ENCODE results near the gene ARL10. TPM values are rescaled to one million over a fixed set of nuclear protein-coding genes. Genes with fewer than 3 reads are reported as not detected.

The ARL10 gene
- total and polyA plus RNA-seq, 4 donors = 1.5 to 13.4 (median 4.3) TPM

GRCh38 chr5:176356179-176356566 is 9.1 kb upstream of the ARL10 start:
- no peak for TF ChIP-seq CTCF (IDR thresholded peaks at IDR 0.05; ENCODE audit: control extremely low read depth, extremely low read depth)
- Histone ChIP-seq H3K27ac (ENCODE audit: low read depth in 1 of 2, low read length in 1 of 2) (no peak overlapping the region), H3K4me1 (ENCODE audit: control insufficient read depth in 5 of 5, insufficient read depth in 5 of 5, low read length in 5 of 5) (peaks cover 0 to 7% (median under 1%) of the 10 kb centered on the region in 5 donors), H3K27me3 (ENCODE audit: control insufficient read depth in 3 of 3, insufficient read depth in 3 of 3, low read length in 2 of 3) (no peaks in the 10 kb centered on the region), H3K9ac (ENCODE audit: insufficient read depth in 1 of 2, low read length in 2 of 2) (no peak overlapping the region), H3K9me3 (ENCODE audit: control insufficient read depth in 4 of 4, insufficient read depth in 3 of 4, low read length in 3 of 4) (no peaks in the 10 kb centered on the region), H3K36me3 (ENCODE audit: control insufficient read depth in 4 of 4, insufficient read depth in 4 of 4, low read length in 4 of 4) (peaks cover 14 to 37% (median 24%) of the 10 kb centered on the region in 4 donors), H3K4me3 (no peak overlapping the region)
- ATAC-seq (ENCODE audit: insufficient read depth, low FRiP score) (no peak), DNase-seq (no peak)
- 94 to 96% methylated on average over 3 of the region's 3 CpGs for WGBS, 2 donors

- peaks cover 2 to 14% (median 8%) of the 10 kb centered on the region in 4 donors for H3K36me3 ChIP-seq (ENCODE audit: control insufficient read depth in 4 of 4, insufficient read depth in 4 of 4, low read length in 4 of 4)
- ATAC-seq (ENCODE audit: insufficient read depth, low FRiP score) (no peak), DNase-seq (peak; percentile 19 to 48 (median 28))
- no peaks in the 10 kb centered on the region for H3K27me3 ChIP-seq (ENCODE audit: control insufficient read depth in 3 of 3, insufficient read depth in 3 of 3, low read length in 2 of 3)
- no peak overlapping the region for H3K27ac ChIP-seq (ENCODE audit: low read depth in 1 of 2, low read length in 1 of 2)
- H3K9me3 ChIP-seq (ENCODE audit: control insufficient read depth in 4 of 4, insufficient read depth in 3 of 4, low read length in 3 of 4) = no peaks in the 10 kb centered on the region
- WGBS, 2 donors = 64 to 74% methylated on average over 4 of the region's 4 CpGs
- no peak overlapping the region for H3K9ac ChIP-seq (ENCODE audit: insufficient read depth in 1 of 2, low read length in 2 of 2)
- peaks cover 0 to 9% (median 0%) of the 10 kb centered on the region in 5 donors for H3K4me1 ChIP-seq (ENCODE audit: control insufficient read depth in 5 of 5, insufficient read depth in 5 of 5, low read length in 5 of 5)
- no peak for TF ChIP-seq CTCF (IDR thresholded peaks at IDR 0.05; ENCODE audit: control extremely low read depth, extremely low read depth)
- no peak overlapping the region for H3K4me3 ChIP-seq
Measured at GRCh38 chr5:176359658-176360057, 5.6 kb upstream of the ARL10 start.

GRCh38 chr5:176360894-176361436 is 4.3 kb upstream of the ARL10 start:
- no peak for TF ChIP-seq CTCF (IDR thresholded peaks at IDR 0.05; ENCODE audit: control extremely low read depth, extremely low read depth)
- Histone ChIP-seq H3K27me3 (ENCODE audit: control insufficient read depth in 3 of 3, insufficient read depth in 3 of 3, low read length in 2 of 3) (no peaks in the 10 kb centered on the region), H3K4me1 (ENCODE audit: control insufficient read depth in 5 of 5, insufficient read depth in 5 of 5, low read length in 5 of 5) (peaks cover 0 to 11% (median 2%) of the 10 kb centered on the region in 5 donors), H3K9me3 (ENCODE audit: control insufficient read depth in 4 of 4, insufficient read depth in 3 of 4, low read length in 3 of 4) (no peaks in the 10 kb centered on the region), H3K4me3 (peak overlapping the region; percentile 92), H3K36me3 (ENCODE audit: control insufficient read depth in 4 of 4, insufficient read depth in 4 of 4, low read length in 4 of 4) (peaks cover 0 to 13% (median 7%) of the 10 kb centered on the region in 4 donors), H3K27ac (ENCODE audit: low read depth in 1 of 2, low read length in 1 of 2) (peak overlapping the region; percentile 71 to 86), H3K9ac (ENCODE audit: insufficient read depth in 1 of 2, low read length in 2 of 2) (peak overlapping the region; percentile 85 to 92)
- WGBS, 2 donors = 2 to 3% methylated on average over 27 of the region's 27 CpGs
- DNase-seq (peak in 1 of 3 donors; percentile 21), ATAC-seq (ENCODE audit: insufficient read depth, low FRiP score) (peak; percentile 3)

All from lung (tissue), 12 donors.